ENCODE measurements around the gene CD164L2.
"Not testable (repeated sequence)": the region's sequence is repeated elsewhere in the genome, so short reads cannot be mapped to it uniquely, and the experiment has no call there.

DNA sequence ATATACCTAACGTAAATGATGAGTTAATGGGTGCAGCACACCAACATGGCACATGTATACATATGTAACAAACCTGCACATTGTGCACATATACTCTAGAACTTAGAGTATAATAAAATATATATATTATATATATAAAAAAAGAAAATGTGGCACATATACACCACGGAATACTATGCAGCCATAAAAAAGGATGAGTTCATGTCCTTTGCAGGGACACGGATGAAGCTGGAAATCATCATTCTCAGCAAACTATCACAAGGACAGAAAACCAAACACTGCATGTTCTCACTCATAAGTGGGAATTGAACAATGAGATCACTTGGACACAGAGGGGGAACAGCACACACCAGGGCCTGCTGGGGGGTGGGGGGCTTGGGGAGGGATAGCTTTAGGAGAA lies 1.7 kb upstream of the CD164L2 start:
- not testable (repeated sequence) for TF ChIP-seq POLR2A (IDR thresholded peaks at IDR 0.05); CTCF (IDR thresholded peaks at IDR 0.05); EP300 (IDR thresholded peaks at IDR 0.05; ENCODE audit: low read depth); POLR2AphosphoS5 (IDR thresholded peaks at IDR 0.05)

Data from transverse colon (tissue), 4 donors.